Heart right ventricle (tissue), 16 donors: ENCODE results near the gene NLRP14. TPM values are rescaled to one million over a fixed set of nuclear protein-coding genes. Genes with fewer than 3 reads are reported as not detected.

ENCODE experiments used
- ATAC-seq, 8 donors: fragments of 200-7000 bp; cut with Tn5 transposase; one replicate each; pipeline ENCODE4 v1.9.1; 2020; ENCODE audit warnings: mild to moderate bottlenecking in 8 of 8, moderate library complexity in 8 of 8, moderate number of reproducible peaks in 1 of 8
- DNase-seq, 2 donors: peaks; one replicate each; pipeline ENCODE4 v3.0.0-alpha.2; 2020
- H3K27ac ChIP-seq, 10 donors: fragments of 200-600 bp; sonication (generic) in 2 of 10; one replicate each; pipeline versions ENCODE4 v1.5.0 to v1.8.0; 2020 to 2022; ENCODE audit warnings: mild to moderate bottlenecking in 3 of 10
- H3K27me3 ChIP-seq, 7 donors: fragments of 200-600 bp; one replicate each; pipeline ENCODE4 v1.8.0; 2021 to 2022; ENCODE audit warnings: mild to moderate bottlenecking in 2 of 7
- H3K36me3 ChIP-seq, 9 donors: fragments of 200-600 bp; sonication (generic) in 1 of 9; one replicate each; pipeline versions ENCODE4 v1.5.0 to v1.8.0; 2020 to 2022; ENCODE audit warnings: mild to moderate bottlenecking in 2 of 9
- H3K4me1 ChIP-seq, 9 donors: fragments of 200-600 bp; sonication (generic) in 1 of 9; one replicate each; pipeline versions ENCODE4 v1.5.0 to v1.8.0; 2020 to 2022; ENCODE audit warnings: mild to moderate bottlenecking in 4 of 9
- H3K4me3 ChIP-seq, 10 donors: fragments of 200-600 bp; sonication (generic) in 2 of 10; one replicate each; pipeline versions ENCODE4 v1.5.0 to v1.8.0; 2020 to 2022; ENCODE audit warnings: mild to moderate bottlenecking in 7 of 10, moderate library complexity in 2 of 10
- H3K9me3 ChIP-seq, 11 donors: fragments of 200-600 bp in 10 of 11; sonication (generic) in 2 of 11; one replicate each; pipeline versions ENCODE4 v1.5.0 to v1.8.0; 2013 to 2022; ENCODE audit warnings: mild to moderate bottlenecking in 2 of 11, control low read depth in 1 of 11, moderate library complexity in 1 of 11
- WGBS, 2 donors: extraction: QIAGEN DNeasy Blood & Tissue Kit; methylation state at CpG; one replicate each; pipeline ENCODE4 v1.1.7; 2013; ENCODE audit warnings: inconsistent platforms in 1 of 2; 5-methylcytosine and 5-hydroxymethylcytosine counted together
- intact Hi-C, 10 donors: fragments of 100-400 bp; cut with DNase I; formaldehyde crosslinking; loops; one replicate each; pipeline versions ENCODE4 v1.11.1 to v1.14.2; 2022
- polyA plus RNA-seq, 2 donors: library from polyadenylated mRNA; stranded (reverse); fragments of 200-250 nt; gene quantifications; one replicate each; pipeline ENCODE4 v1.2.3, GENCODE V29; 2013
- total RNA-seq, 10 donors: library from RNA; stranded (reverse); fragmentation: NEBNext Ultra II Directional in 3 of 10; extraction: Animal tissue kit (Norgen Biotek cat#: 25700) in 3 of 10; gene quantifications; one replicate each; pipeline versions ENCODE4 v1.2.1 to v1.2.4, GENCODE V29; 2021 to 2023
- TF ChIP-seq, protein P1 (sequence below), 9 donors: fragments of 200-600 bp; sonication (generic) in 2 of 9; IDR thresholded peaks; one replicate each; pipeline versions ENCODE4 v1.5.0 to v1.8.0; 2021 to 2022; ENCODE audit warnings: antibody characterized with exemption in 9 of 9, mild to moderate bottlenecking in 5 of 9, moderate library complexity in 1 of 9
- donor health status: Arrhythmogenic right ventricular cardiomyopathy.
- donor health status: ischemic (EF 13 %, LVEDD 7.1; RV severe dilation, severe dysfunction).
- donor health status: healthy with polysubstance abuse.
- donor health status: DM: no; HTN: yes; CAD: no.
- donor health status: DM: no; HTN: no; CAD: no.
- donor health status: ischemic (EF 25% LVEDD 6.9; RV normal size, moderate dysfunction).
- donor health status: ischemic (EF 25% LVEDD 5.7; RV mildly dilated, moderate dysfunction).
- donor health status: healthy.
- donor health status: DM: yes; HTN: yes; CAD: no.
- donor health status: Ischemic cardiomyopathy.
- donor health status: ischemic (EF 35%, LVEDD 5.7; RV mildly dilated, moderate dysfunction).
- donor health status: nonischemic (EF 11% LVEDD 7.7; RV severe dilation, severe dysfunction).
- donor health status: DM: yes; HTN: yes; CAD: no.
- donor health status: PGD.
- donor health status: ischemic (EF 29% LVEDD 5.4; RV normal size, mild dysfunction).
- donor health status: nonischemic (EF 23%, LVEDD 6.1; RV moderate dilation, normal function).

NLRP14 gene
- total and polyA plus RNA-seq, 12 donors = 0.07 to 0.11 TPM; not detected in 10

DNA sequence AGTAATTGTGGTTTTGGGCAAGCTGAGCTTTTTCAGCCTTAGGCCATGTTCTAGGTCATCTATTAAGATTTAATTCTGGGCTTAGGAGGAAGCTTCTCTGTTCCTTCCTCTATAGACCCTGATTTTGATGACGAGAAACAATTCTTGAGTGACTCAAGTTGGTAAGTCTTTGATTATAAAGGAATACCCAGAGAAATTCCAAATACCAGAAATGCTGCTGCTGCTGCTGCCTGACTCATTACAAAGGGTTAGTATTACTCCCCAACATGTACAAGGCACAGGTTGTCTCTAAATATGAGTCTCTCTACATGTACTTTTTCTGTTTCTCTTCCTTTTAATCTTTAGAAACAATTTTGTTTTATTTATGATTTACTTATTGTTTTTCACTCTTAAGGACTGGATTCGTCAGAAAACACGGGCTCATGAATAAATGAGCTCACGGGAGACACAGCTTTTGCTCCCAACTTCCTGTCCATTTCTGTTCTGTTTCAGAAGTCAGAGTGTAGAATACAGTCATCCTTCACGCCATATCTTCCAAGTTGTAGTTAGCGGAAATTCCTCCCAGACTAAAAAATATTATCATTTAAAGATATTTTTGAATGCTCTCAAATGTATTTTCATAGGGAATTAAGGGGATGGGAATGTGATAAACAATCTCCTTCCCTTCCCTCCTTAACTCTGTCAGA is 36.7 kb downstream of the NLRP14 start:
- TF ChIP-seq, protein P1, sequence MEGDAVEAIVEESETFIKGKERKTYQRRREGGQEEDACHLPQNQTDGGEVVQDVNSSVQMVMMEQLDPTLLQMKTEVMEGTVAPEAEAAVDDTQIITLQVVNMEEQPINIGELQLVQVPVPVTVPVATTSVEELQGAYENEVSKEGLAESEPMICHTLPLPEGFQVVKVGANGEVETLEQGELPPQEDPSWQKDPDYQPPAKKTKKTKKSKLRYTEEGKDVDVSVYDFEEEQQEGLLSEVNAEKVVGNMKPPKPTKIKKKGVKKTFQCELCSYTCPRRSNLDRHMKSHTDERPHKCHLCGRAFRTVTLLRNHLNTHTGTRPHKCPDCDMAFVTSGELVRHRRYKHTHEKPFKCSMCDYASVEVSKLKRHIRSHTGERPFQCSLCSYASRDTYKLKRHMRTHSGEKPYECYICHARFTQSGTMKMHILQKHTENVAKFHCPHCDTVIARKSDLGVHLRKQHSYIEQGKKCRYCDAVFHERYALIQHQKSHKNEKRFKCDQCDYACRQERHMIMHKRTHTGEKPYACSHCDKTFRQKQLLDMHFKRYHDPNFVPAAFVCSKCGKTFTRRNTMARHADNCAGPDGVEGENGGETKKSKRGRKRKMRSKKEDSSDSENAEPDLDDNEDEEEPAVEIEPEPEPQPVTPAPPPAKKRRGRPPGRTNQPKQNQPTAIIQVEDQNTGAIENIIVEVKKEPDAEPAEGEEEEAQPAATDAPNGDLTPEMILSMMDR (IDR thresholded peaks at IDR 0.05) = no peak
- no peaks in the 10 kb centered on the region for H3K36me3 ChIP-seq
- intact Hi-C loops = no loop called here
- H3K27ac ChIP-seq = peak overlapping the region in 2 of 10 donors; percentile 14 to 30
- no peaks in the 10 kb centered on the region for H3K9me3 ChIP-seq
- no peak overlapping the region for H3K4me3 ChIP-seq
- H3K4me1 ChIP-seq = peaks cover 0 to 14% (median 6%) of the 10 kb centered on the region in 9 donors
- DNase-seq (no peak), ATAC-seq (no peak)
- WGBS, 2 donors = 47 to 57% methylated on average over 6 of the region's 6 CpGs
- H3K27me3 ChIP-seq = no peaks in the 10 kb centered on the region

DNA sequence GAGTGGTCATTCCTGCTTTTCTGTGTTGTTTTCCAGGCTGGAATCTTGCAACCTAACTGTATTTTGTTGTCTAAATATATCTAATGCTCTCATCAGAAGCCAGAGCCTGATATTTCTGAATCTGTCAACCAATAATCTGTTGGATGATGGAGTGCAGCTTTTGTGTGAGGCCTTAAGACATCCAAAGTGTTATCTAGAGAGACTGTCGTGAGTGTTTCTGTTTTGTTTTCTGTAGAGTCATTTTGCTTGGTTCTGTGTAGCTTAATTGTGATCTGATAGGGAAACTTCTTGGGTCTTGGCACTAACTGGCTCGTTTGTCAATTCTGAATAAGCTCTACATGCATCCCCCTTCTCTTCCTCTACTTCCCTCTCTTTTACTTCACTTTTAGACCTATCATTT is 37.4 kb downstream of the NLRP14 start:
- peak overlapping the region in 3 of 10 donors; percentile 3 to 30 (median 14) for H3K27ac ChIP-seq

DNA sequence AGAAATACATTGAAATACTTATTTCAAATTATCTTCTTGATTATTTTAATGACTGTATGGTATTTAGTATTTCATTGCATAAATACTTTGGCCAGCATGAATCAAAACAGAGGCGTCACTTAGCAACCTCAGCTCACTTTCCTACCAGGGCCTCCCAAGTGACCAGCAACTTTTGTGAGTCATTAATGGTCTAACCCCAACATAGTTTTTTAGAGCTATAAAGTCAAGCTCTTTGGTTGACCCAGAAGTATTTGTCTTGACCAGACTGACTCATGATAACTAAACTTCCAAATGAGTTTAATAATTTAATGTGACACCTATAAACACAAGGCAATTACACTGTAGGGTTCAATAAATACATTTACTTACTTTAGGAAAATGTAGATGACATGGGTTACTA is 40.6 kb downstream of the NLRP14 start:
- Histone ChIP-seq H3K27ac (no peak overlapping the region), H3K4me3 (no peak overlapping the region), H3K36me3 (no peaks in the 10 kb centered on the region), H3K4me1 (peaks cover 0 to 14% (median 6%) of the 10 kb centered on the region in 9 donors), H3K27me3 (no peaks in the 10 kb centered on the region), H3K9me3 (no peaks in the 10 kb centered on the region)
- intact Hi-C loops = no loop called here
- TF ChIP-seq, protein P1 (IDR thresholded peaks at IDR 0.05) = no peak
- WGBS, 2 donors = 70 to 71% methylated on average over 1 of the region's 1 CpG
- no peak for DNase-seq
- ATAC-seq = peak in 4 of 8 donors; percentile 35 to 85 (median 60)

More for the DNA sequence above, 37.4 kb downstream of the NLRP14 start:
- Histone ChIP-seq H3K27me3 (no peaks in the 10 kb centered on the region), H3K9me3 (no peaks in the 10 kb centered on the region), H3K4me3 (no peak overlapping the region), H3K36me3 (no peaks in the 10 kb centered on the region), H3K4me1 (peaks cover 0 to 14% (median 6%) of the 10 kb centered on the region in 9 donors)
- intact Hi-C loops = no loop called here
- DNase-seq (no peak), ATAC-seq (peak in 1 of 8 donors; percentile 38)
- 15 to 18% methylated on average over 2 of the region's 2 CpGs for WGBS, 2 donors
- TF ChIP-seq, protein P1 (IDR thresholded peaks at IDR 0.05) = no peak

DNA sequence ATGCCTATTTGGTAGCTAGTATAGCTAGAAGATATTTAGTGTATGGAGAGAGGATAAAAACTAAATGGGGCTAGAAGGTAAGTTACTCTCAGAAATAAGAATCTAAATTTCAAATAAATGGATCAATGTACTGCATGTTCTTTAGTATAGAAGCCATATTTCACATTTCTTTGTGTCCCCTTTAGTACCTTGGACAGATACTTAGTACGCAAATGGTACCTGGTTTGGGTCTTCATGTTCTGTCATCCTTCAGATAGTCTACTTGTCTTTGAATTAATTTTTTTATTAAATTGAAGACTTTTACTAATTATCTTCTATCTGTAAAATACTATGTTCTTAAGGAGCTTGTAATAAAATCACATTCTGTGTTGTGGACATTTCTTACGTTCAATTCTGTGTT is 42.3 kb downstream of the NLRP14 start:
- H3K27me3 ChIP-seq = no peaks in the 10 kb centered on the region
- ATAC-seq = no peak
- 87 to 91% methylated on average over 2 of the region's 2 CpGs for WGBS, 2 donors

More for the DNA sequence above, 42.3 kb downstream of the NLRP14 start:
- no peak overlapping the region for H3K4me3 ChIP-seq
- no peak overlapping the region for H3K27ac ChIP-seq
- intact Hi-C loops = no loop called here
- peaks cover 0 to 9% (median 5%) of the 10 kb centered on the region in 9 donors for H3K4me1 ChIP-seq
- peaks cover 0 to 4% (median 0%) of the 10 kb centered on the region in 11 donors for H3K9me3 ChIP-seq
- TF ChIP-seq, protein P1 (IDR thresholded peaks at IDR 0.05) = no peak
- H3K36me3 ChIP-seq = no peaks in the 10 kb centered on the region
- no peak for DNase-seq
